Mesodermal cell (in vitro differentiated cells): ENCODE measurements around the gene ROBO1.

Experiments used
- H3K27ac ChIP-seq: 2 replicates; pipeline ENCODE4 v1.7.0; 2013; ENCODE audit warnings: mild to moderate bottlenecking, low read depth, low read length, moderate library complexity; ENCODE audit not compliant: severe bottlenecking
- H3K36me3 ChIP-seq: 2 replicates; pipeline ENCODE4 v1.7.1; 2013; ENCODE audit warnings: mild to moderate bottlenecking, low read length, moderate library complexity; ENCODE audit not compliant: control insufficient read depth, insufficient read depth
- H3K4me1 ChIP-seq: one replicate; pipeline ENCODE4 v1.7.1; 2013; ENCODE audit warnings: mild to moderate bottlenecking, low read length; ENCODE audit not compliant: insufficient read depth, control insufficient read depth, poor library complexity, severe bottlenecking
- H3K4me3 ChIP-seq: 2 replicates; pipeline ENCODE4 v1.7.0; 2013; ENCODE audit warnings: low read length, control low read depth, mild to moderate bottlenecking; ENCODE audit not compliant: insufficient read depth, poor library complexity, severe bottlenecking; ENCODE audit errors: extremely low read depth
- H3K9me3 ChIP-seq: 2 replicates; pipeline ENCODE4 v1.7.1; 2013; ENCODE audit warnings: mild to moderate bottlenecking, low read length, moderate library complexity; ENCODE audit not compliant: control insufficient read depth
- WGBS, 2 experiments: methylation state at CpG; one replicate each; pipeline ENCODE4 v1.1.5; 2013; ENCODE audit warnings: missing lambda C conversion rate in 2 of 2; ENCODE audit not compliant: insufficient coverage in 2 of 2; 5-methylcytosine and 5-hydroxymethylcytosine counted together

The ROBO1 gene

DNA sequence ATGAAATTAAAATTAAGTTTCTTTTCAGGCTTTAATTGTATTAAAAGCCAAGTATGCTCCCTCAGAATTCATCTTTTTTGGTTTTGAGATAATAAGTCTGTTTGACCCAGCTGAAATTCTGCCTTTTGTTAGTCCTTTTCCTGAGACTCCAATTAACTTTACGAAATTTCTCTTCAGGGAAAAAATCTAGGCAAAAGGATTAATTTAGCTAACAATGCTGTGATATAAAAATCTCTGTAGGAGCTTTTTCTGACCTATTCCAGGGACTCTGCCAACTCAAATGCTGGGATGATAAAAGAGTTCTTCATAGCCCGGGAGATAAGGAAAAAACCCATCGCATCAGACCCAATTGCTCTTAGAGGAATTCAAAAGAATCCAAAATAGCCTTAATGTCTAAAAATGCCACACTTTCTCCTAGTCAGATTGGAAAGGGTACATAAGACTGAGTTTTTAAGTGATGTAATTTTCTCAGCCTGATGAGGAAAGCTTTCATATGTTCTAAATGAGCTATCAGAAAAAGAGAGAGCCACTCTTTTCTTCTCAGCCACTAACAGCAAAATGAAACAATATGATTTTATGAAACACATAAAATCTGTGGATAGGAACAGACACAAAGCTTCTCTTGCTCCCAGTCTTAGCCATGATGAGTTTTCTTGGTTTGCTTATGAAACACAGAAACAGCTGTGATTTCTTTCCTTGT, 405.1 kb downstream of the ROBO1 start:
- Histone ChIP-seq H3K36me3 (no peaks in the 10 kb centered on the region), H3K9me3 (no peaks in the 10 kb centered on the region), H3K4me3 (no peak overlapping the region), H3K4me1 (peaks cover 4% of the 10 kb centered on the region), H3K27ac (no peak overlapping the region)
- WGBS, 2 experiments, result no CpG with 5 or more reads among the region's 3 CpGs

GRCh38 chr3:79361748-79362378, 405.9 kb downstream of the ROBO1 start:
- Histone ChIP-seq H3K4me3 (no peak overlapping the region), H3K9me3 (no peaks in the 10 kb centered on the region), H3K36me3 (no peaks in the 10 kb centered on the region), H3K27ac (no peak overlapping the region), H3K4me1 (peaks cover 3% of the 10 kb centered on the region)
- WGBS, 2 experiments, result 50 to 58% methylated on average over 2 of the region's 7 CpGs

DNA sequence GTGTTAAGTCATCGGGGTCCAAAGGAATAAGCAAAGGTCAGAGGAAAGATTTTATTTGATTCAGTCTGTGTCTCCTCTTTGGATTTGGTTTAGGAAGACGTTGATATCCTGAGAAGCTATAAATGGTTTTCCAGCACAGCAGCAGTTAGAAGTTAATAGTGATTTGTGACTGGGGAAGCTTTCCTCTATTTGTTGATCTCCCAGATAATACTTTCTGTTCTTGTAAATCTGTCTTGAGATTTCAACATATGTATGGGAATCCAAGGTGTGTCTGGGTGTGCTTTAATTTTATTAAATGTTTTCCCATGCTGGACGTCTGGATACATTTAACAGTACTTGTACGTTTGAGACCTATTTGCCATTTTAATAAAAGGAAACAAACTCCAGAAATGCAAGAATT, 409.5 kb downstream of the ROBO1 start:
- WGBS, 2 experiments, result 89 to 100% methylated on average over 1 to 2 of the region's 4 CpGs

DNA sequence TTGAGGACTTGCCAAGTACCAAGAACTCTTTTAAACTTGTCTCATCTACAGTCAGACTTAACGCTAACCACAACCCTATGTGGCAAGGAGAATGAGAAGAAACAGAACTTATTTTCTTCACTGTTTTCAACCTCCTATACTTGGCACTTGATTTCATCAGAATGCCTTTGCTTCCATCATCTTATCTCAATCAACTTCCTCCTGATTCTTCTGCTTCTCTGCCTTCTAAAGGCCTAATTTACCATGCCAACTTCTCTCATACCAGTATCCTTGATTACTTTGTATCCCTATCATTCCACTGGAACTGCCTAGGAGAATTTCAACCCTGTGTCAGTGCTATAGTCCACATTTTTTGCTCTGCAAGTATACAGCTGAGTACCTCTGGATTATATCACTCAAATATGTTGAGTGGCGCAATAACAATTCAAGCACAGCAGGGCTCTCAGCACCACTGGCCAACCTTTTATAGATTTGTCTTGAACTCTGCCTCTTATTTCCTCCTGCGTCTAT, 413.6 kb downstream of the ROBO1 start:
- H3K9me3 ChIP-seq, result no peaks in the 10 kb centered on the region
- H3K36me3 ChIP-seq, result no peaks in the 10 kb centered on the region
- 92 to 95% methylated on average over 2 to 3 of the region's 3 CpGs for WGBS, 2 experiments
- H3K27ac ChIP-seq, result peak overlapping the region; percentile 61
- H3K4me1 ChIP-seq, result no peaks in the 10 kb centered on the region
- no peak overlapping the region for H3K4me3 ChIP-seq

More for the DNA sequence above, 409.5 kb downstream of the ROBO1 start:
- H3K9me3 ChIP-seq, result no peaks in the 10 kb centered on the region
- H3K4me3 ChIP-seq, result no peak overlapping the region
- no peaks in the 10 kb centered on the region for H3K36me3 ChIP-seq
- H3K27ac ChIP-seq, result no peak overlapping the region
- H3K4me1 ChIP-seq, result no peaks in the 10 kb centered on the region

GRCh38 chr3:79351699-79352098, 416.1 kb downstream of the ROBO1 start:
- 71 to 100% methylated on average over 1 of the region's 2 CpGs for WGBS, 2 experiments
- H3K9me3 ChIP-seq, result no peaks in the 10 kb centered on the region
- H3K4me3 ChIP-seq, result no peak overlapping the region
- no peaks in the 10 kb centered on the region for H3K36me3 ChIP-seq
- H3K27ac ChIP-seq, result no peak overlapping the region
- no peaks in the 10 kb centered on the region for H3K4me1 ChIP-seq

GRCh38 chr3:79344876-79345871, 422.6 kb downstream of the ROBO1 start:
- 81 to 83% methylated on average over 2 of the region's 4 CpGs for WGBS, 2 experiments
- Histone ChIP-seq H3K4me3 (no peak overlapping the region), H3K36me3 (no peaks in the 10 kb centered on the region), H3K4me1 (no peaks in the 10 kb centered on the region), H3K27ac (no peak overlapping the region), H3K9me3 (no peaks in the 10 kb centered on the region)

GRCh38 chr3:79341961-79342360, 425.8 kb downstream of the ROBO1 start:
- no peak overlapping the region for H3K4me3 ChIP-seq
- no peaks in the 10 kb centered on the region for H3K36me3 ChIP-seq
- H3K4me1 ChIP-seq, result no peaks in the 10 kb centered on the region
- no peaks in the 10 kb centered on the region for H3K9me3 ChIP-seq
- no peak overlapping the region for H3K27ac ChIP-seq

GRCh38 chr3:79339846-79340245, 428.0 kb downstream of the ROBO1 start:
- H3K4me1 ChIP-seq, result no peaks in the 10 kb centered on the region
- H3K36me3 ChIP-seq, result no peaks in the 10 kb centered on the region
- peaks cover 4% of the 10 kb centered on the region for H3K9me3 ChIP-seq
- no peak overlapping the region for H3K4me3 ChIP-seq
- H3K27ac ChIP-seq, result no peak overlapping the region
- WGBS, 2 experiments, result 84 to 96% methylated on average over 3 of the region's 3 CpGs

- no peak overlapping the region for H3K27ac ChIP-seq
- no peaks in the 10 kb centered on the region for H3K4me1 ChIP-seq
- H3K9me3 ChIP-seq, result peaks cover 4% of the 10 kb centered on the region
- no peak overlapping the region for H3K4me3 ChIP-seq
- no peaks in the 10 kb centered on the region for H3K36me3 ChIP-seq
Observed at GRCh38 chr3:79337798-79338197, 430.0 kb downstream of the ROBO1 start.

- no peaks in the 10 kb centered on the region for H3K36me3 ChIP-seq
- 88 to 100% methylated on average over 1 of the region's 2 CpGs for WGBS, 2 experiments
Observed at GRCh38 chr3:79329154-79329553, 438.6 kb downstream of the ROBO1 start.

More at GRCh38 chr3:79329154-79329553, 438.6 kb downstream of the ROBO1 start:
- H3K4me1 ChIP-seq, result no peaks in the 10 kb centered on the region
- no peak overlapping the region for H3K4me3 ChIP-seq
- H3K9me3 ChIP-seq, result no peaks in the 10 kb centered on the region
- no peak overlapping the region for H3K27ac ChIP-seq
